Panc1 (cell line): Measurements from ENCODE around the gene MPPED1. TPM values are rescaled to one million over a fixed set of nuclear protein-coding genes. Genes with fewer than 3 reads are reported as not detected.

ENCODE experiments used
- ATAC-seq: fragments of 200-7000 bp; cut with Tn5 transposase; 2 replicates; pipeline ENCODE4 v1.9.1; 2020; ENCODE audit warnings: mild to moderate bottlenecking, moderate library complexity
- Bru-seq: library from RNA; stranded (reverse); fragments of 400-500 nt; gene quantifications from one replicate; lab custom pipeline; 2021; lab: Mats Ljungman, UMichigan
- BruChase-seq, 2 experiments: library from RNA; stranded (reverse); fragments of 400-500 nt; gene quantifications; one replicate each; lab custom pipeline; 2021; lab: Mats Ljungman, UMichigan
- BruUV-seq: library from RNA; stranded (reverse); fragments of 400-500 nt; replicated peaks from 2 replicates; lab custom pipeline; 2021; lab: Mats Ljungman, UMichigan
- CTCF ChIA-PET: fragments of 300-600 bp; sonication (Branson Sonifier 250); formaldehyde crosslinking; loops from one replicate; lab custom pipeline; 2022; ENCODE audit warnings: antibody characterized with exemption; lab: Charles Lee
- POLR2A ChIA-PET: fragments of 300-600 bp; sonication (Branson Sonifier 250); formaldehyde crosslinking; loops from one replicate; lab custom pipeline; 2022; ENCODE audit warnings: antibody characterized with exemption; lab: Charles Lee
- DNase-seq: peaks from one replicate; pipeline ENCODE4 v3.0.0-alpha.2; 2010; ENCODE audit warnings: low read depth, low spot score
- H3K27ac ChIP-seq: 2 replicates; pipeline ENCODE4 v1.5.1; 2011; ENCODE audit warnings: mild to moderate bottlenecking, low read length, inconsistent platforms
- H3K27me3 ChIP-seq: fragments of 200-500 bp; sonication (Bioruptor generic); 2 replicates; pipeline ENCODE4 v1.6.0; 2014; ENCODE audit warnings: low read length, inconsistent platforms; ENCODE audit not compliant: control insufficient read depth, insufficient read depth
- H3K36me3 ChIP-seq: fragments of 200-500 bp; sonication (Bioruptor generic); 2 replicates; pipeline ENCODE4 v1.5.1; 2014; ENCODE audit warnings: inconsistent platforms, mild to moderate bottlenecking, low read length, moderate library complexity; ENCODE audit not compliant: control insufficient read depth, insufficient read depth
- H3K4me1 ChIP-seq: 2 replicates; pipeline ENCODE4 v1.5.1; 2011; ENCODE audit warnings: inconsistent platforms, mild to moderate bottlenecking, low read length, moderate library complexity; ENCODE audit not compliant: control insufficient read depth, insufficient read depth
- H3K4me3 ChIP-seq, 2 experiments: 2 replicates each; pipeline ENCODE4 v1.5.1; 2011 to 2012; ENCODE audit warnings: low read depth in 2 of 2, low read length in 2 of 2, mild to moderate bottlenecking in 2 of 2, inconsistent platforms in 1 of 2, moderate library complexity in 1 of 2
- H3K9me3 ChIP-seq: fragments of 200-500 bp; sonication (Bioruptor generic); 2 replicates; pipeline ENCODE4 v1.5.1; 2014; ENCODE audit warnings: low read depth, mild to moderate bottlenecking, inconsistent platforms, low read length, moderate library complexity; ENCODE audit not compliant: control insufficient read depth, insufficient read depth
- POLR2AphosphoS5 ChIP-seq: IDR thresholded peaks from 2 replicates; pipeline ENCODE4 v1.6.1; 2012; ENCODE audit warnings: mild to moderate bottlenecking, low read depth, low read length, moderate library complexity
- SIN3A ChIP-seq: IDR thresholded peaks from 2 replicates; pipeline ENCODE4 v1.6.1; 2012; ENCODE audit warnings: low read depth, mild to moderate bottlenecking, low read length, moderate library complexity, borderline replicate concordance; ENCODE audit not compliant: insufficient read depth
- TCF7L2 ChIP-seq: IDR thresholded peaks from 2 replicates; pipeline ENCODE4 v1.6.1; 2011; ENCODE audit warnings: mild to moderate bottlenecking, low read depth, low read length, inconsistent platforms
- in situ Hi-C: cut with HindIII; loops from 2 replicates; pipeline ENCODE4 v1.10.0; 2016; ENCODE audit warnings: low sequenced_read_pairs, low pct_unique_long_range_greater_than_20kb
- intact Hi-C: fragments of 100-400 bp; cut with micrococcal nuclease; formaldehyde crosslinking; loops from one replicate; pipeline ENCODE4 v1.10.0; 2022; ENCODE audit not compliant: unreplicated experiment
- long read RNA-seq: library from polyadenylated mRNA; unstranded; transcript quantifications from one replicate; pipeline ENCODE4 v2.0.0, GENCODE V29; 2021; ENCODE audit not compliant: unreplicated experiment
- polyA plus RNA-seq: library from polyadenylated mRNA; unstranded; fragments of >200 nt; gene quantifications from one replicate; pipeline ENCODE4 v1.2.1, GENCODE V29; 2012; ENCODE audit warnings: missing spikeins; ENCODE audit not compliant: insufficient read length
- total RNA-seq: library from RNA; stranded (reverse); gene quantifications from one replicate; pipeline ENCODE4 v1.2.1, GENCODE V29; 2021; ENCODE audit not compliant: unreplicated experiment
- TF ChIP-seq, protein P1 (sequence below), 2 experiments: IDR thresholded peaks; 2 replicates each; pipeline ENCODE4 v1.6.1; 2011 to 2012; ENCODE audit warnings: low read depth in 2 of 2, control low read depth in 1 of 2, low read length in 1 of 2, mild to moderate bottlenecking in 1 of 2, moderate library complexity in 1 of 2; ENCODE audit not compliant: insufficient read depth in 1 of 2
- TF ChIP-seq, protein P2 (sequence below): fragments of 450-650 bp; IDR thresholded peaks from 2 replicates; pipeline ENCODE4 v1.5.1; 2017; ENCODE audit warnings: mild to moderate bottlenecking

Gene MPPED1, protein sequence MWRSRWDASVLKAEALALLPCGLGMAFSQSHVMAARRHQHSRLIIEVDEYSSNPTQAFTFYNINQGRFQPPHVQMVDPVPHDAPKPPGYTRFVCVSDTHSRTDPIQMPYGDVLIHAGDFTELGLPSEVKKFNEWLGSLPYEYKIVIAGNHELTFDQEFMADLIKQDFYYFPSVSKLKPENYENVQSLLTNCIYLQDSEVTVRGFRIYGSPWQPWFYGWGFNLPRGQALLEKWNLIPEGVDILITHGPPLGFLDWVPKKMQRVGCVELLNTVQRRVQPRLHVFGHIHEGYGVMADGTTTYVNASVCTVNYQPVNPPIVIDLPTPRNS
- total RNA-seq (not detected), Bru-seq, nascent RNA (percentile 4 among the genes with signal in this experiment), BruChase-seq, experiment 1, labeled RNA remaining after a 2-hour chase (percentile 3 among the genes with signal in this experiment), BruChase-seq, experiment 2, labeled RNA remaining after a 6-hour chase (percentile 2 among the genes with signal in this experiment)
- 0.13 TPM for polyA plus RNA-seq
- long read RNA-seq: 0 reads

DNA sequence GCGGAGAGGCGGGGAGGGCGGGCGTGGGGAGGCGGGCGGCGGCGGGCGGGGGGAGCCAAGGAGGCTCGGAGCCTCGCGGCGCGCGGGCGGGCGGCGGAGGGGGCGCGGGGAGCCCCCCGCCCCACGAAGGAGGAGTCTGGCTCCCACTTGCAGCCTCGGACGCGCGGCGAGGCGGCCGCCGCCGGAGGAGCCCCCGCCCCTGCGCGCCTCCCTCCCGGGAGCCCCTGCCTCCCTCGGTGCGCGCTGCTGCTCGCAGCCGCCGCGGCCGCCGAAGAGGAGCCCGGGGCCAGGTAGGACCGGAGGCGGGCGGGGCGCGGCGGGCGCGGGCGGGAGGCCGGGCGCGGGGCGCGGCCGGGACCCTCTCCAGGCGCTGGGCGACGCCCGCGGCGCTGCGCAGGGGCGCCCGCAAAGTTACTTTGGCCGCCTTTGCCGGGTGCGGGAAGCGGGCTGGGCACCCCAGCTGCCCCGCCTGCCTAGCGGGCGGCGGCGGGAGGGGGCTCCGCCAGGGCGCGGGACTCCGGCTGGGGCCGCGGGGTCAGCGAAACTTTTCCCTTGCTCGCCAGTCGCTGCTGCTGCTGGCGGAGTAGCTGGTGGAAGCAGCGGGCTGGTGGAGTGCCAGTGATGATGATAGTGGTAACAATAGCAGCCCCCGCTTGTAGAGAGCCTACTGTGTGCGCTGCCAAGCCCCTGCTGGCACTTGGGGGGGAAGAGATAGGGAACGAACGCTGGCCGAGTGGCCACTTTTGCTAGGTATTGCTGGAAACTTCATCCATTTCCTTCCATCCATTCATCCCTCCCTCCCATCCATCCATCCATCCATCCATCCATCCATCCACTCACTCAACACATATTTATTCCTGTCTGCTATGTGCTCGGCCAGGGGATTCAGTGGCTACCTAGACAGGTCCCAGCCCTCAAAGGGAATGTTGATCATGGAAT lies at the start of gene MPPED1:
MPPED1 (plus strand) TSS at position 146 of the 939 bp plus-strand sequence. CDS start 12,972 bp downstream, outside the sequence.
- in situ Hi-C loops: no loop called here
- Histone ChIP-seq H3K9me3 (no peaks in the 10 kb centered on the region), H3K4me1 (no peaks in the 10 kb centered on the region), H3K27ac (no peak within 1 kb of the TSS), H3K4me3 (no peak within 1 kb of the TSS), H3K27me3 (peaks cover 5% of the 10 kb centered on the region; the same call in 1 of the 2 replicates), H3K36me3 (no peaks in the 10 kb centered on the region)
- no peak for DNase-seq
- CTCF ChIA-PET: no interaction called here
- intact Hi-C loops: no loop called here
- POLR2A ChIA-PET: interaction anchor here (0.6 kb wide), 1 partner anchor 1834 kb away, joined by 16 read pairs; no protein-coding TSS in a partner anchor
- BruUV-seq: no TSS peak
- TF ChIP-seq TCF7L2: no peak
- TF ChIP-seq, protein P1, sequence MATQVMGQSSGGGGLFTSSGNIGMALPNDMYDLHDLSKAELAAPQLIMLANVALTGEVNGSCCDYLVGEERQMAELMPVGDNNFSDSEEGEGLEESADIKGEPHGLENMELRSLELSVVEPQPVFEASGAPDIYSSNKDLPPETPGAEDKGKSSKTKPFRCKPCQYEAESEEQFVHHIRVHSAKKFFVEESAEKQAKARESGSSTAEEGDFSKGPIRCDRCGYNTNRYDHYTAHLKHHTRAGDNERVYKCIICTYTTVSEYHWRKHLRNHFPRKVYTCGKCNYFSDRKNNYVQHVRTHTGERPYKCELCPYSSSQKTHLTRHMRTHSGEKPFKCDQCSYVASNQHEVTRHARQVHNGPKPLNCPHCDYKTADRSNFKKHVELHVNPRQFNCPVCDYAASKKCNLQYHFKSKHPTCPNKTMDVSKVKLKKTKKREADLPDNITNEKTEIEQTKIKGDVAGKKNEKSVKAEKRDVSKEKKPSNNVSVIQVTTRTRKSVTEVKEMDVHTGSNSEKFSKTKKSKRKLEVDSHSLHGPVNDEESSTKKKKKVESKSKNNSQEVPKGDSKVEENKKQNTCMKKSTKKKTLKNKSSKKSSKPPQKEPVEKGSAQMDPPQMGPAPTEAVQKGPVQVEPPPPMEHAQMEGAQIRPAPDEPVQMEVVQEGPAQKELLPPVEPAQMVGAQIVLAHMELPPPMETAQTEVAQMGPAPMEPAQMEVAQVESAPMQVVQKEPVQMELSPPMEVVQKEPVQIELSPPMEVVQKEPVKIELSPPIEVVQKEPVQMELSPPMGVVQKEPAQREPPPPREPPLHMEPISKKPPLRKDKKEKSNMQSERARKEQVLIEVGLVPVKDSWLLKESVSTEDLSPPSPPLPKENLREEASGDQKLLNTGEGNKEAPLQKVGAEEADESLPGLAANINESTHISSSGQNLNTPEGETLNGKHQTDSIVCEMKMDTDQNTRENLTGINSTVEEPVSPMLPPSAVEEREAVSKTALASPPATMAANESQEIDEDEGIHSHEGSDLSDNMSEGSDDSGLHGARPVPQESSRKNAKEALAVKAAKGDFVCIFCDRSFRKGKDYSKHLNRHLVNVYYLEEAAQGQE (IDR thresholded peaks at IDR 0.05; ENCODE audit: insufficient read depth in 1 of 2, low read depth in 2 of 2, low read length in 1 of 2): no peak
- TF ChIP-seq SIN3A: no peak
- TF ChIP-seq POLR2AphosphoS5: no peak
- TF ChIP-seq, protein P2, sequence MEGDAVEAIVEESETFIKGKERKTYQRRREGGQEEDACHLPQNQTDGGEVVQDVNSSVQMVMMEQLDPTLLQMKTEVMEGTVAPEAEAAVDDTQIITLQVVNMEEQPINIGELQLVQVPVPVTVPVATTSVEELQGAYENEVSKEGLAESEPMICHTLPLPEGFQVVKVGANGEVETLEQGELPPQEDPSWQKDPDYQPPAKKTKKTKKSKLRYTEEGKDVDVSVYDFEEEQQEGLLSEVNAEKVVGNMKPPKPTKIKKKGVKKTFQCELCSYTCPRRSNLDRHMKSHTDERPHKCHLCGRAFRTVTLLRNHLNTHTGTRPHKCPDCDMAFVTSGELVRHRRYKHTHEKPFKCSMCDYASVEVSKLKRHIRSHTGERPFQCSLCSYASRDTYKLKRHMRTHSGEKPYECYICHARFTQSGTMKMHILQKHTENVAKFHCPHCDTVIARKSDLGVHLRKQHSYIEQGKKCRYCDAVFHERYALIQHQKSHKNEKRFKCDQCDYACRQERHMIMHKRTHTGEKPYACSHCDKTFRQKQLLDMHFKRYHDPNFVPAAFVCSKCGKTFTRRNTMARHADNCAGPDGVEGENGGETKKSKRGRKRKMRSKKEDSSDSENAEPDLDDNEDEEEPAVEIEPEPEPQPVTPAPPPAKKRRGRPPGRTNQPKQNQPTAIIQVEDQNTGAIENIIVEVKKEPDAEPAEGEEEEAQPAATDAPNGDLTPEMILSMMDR: no peak
- no peak for ATAC-seq

DNA sequence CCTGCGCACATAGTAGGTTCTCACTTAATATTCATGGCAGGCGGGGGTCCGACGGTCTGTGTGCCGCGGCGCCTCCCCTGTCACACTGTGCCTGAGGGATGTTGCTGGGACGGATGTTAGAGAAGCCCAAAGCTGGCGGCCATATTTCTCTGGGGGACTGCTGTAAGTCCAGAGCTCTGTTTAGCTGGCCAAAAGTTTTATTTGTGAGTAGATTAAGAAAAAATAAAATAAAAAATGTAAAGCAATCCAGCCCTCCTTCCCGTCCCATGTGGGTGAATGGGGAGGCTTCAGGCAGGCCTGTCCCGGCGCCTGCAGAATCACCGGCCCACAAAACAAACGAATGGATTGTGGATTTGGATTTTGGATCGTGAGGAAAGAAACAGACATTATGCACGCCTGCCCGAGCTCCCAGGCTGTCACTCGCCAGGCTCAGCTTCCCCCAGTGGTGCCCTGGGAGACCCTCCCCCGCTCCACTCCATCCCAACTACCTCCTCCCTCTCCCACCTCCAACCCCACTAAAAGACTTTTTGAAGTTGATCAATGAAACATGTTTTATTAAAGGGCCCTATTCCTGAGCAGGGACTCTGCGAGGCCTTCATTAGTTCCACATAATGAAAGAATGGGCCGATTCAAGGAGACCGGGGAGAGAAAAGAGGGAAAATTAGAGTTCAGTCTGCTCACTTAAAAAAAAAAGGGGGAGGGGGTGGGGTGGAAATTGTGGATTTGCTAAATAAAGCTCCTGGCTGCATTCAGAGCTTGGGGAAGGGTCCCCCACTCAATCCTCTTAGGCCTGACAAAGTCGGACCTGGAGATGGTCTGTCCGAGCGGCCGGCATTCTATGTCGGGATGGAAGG lies 48.3 kb upstream of the MPPED1 start:
- no peaks in the 10 kb centered on the region for H3K9me3 ChIP-seq
- no peak overlapping the region for H3K4me3 ChIP-seq
- TF ChIP-seq SIN3A (no peak), POLR2AphosphoS5 (no peak), TCF7L2 (no peak)
- TF ChIP-seq, protein P2: no peak
- TF ChIP-seq, protein P1 (IDR thresholded peaks at IDR 0.05; ENCODE audit: insufficient read depth in 1 of 2, low read depth in 2 of 2, low read length in 1 of 2): no peak
- no peak for DNase-seq
- intact Hi-C loops: no loop called here
- no peaks in the 10 kb centered on the region for H3K36me3 ChIP-seq
- ChIA-PET POLR2A (interaction anchor here (0.5 kb wide), 1 partner anchor 10 kb away, joined by 6 read pairs; no protein-coding TSS in a partner anchor), CTCF (no interaction called here)
- BruUV-seq: no TSS peak
- H3K4me1 ChIP-seq: no peaks in the 10 kb centered on the region
- in situ Hi-C loops: no loop called here
- peaks cover 10% of the 10 kb centered on the region for H3K27me3 ChIP-seq
- H3K27ac ChIP-seq: no peak overlapping the region
- ATAC-seq: no peak
